Dedifferentiated amniotic fluid mesenchymal stem cell (primary cell): ENCODE measurements around the gene ITPR2.
"Not testable (repeated sequence)": the region's sequence is repeated elsewhere in the genome, so short reads cannot be mapped to it uniquely, and the experiment has no call there.

Experiments
- DNase-seq: peaks from one replicate; pipeline ENCODE4 v3.0.0-alpha.2; 2016; ENCODE audit errors: extremely low spot score

ITPR2 gene

GRCh38 chr12:26730481-26731350, 102.3 kb downstream of the ITPR2 start:
- no peak for DNase-seq

GRCh38 chr12:26729137-26729671, 103.8 kb downstream of the ITPR2 start:
- not testable (repeated sequence) for DNase-seq

GRCh38 chr12:26728205-26729050, 104.6 kb downstream of the ITPR2 start:
- no peak for DNase-seq

- DNase-seq: no peak
These were observed 105.4 kb downstream of the ITPR2 start for GRCh38 chr12:26727482-26728204.

GRCh38 chr12:26726956-26727355, 106.0 kb downstream of the ITPR2 start:
- DNase-seq: no peak

GRCh38 chr12:26725276-26725916, 107.6 kb downstream of the ITPR2 start:
- no peak for DNase-seq

- DNase-seq: no peak
These were observed 108.7 kb downstream of the ITPR2 start for GRCh38 chr12:26724309-26724702.

GRCh38 chr12:26723379-26724308, 109.3 kb downstream of the ITPR2 start:
- peak; percentile 20 for DNase-seq

- no peak for DNase-seq
These were observed 111.2 kb downstream of the ITPR2 start for GRCh38 chr12:26721800-26722199.

GRCh38 chr12:26719852-26720251, 113.1 kb downstream of the ITPR2 start:
- no peak for DNase-seq

- DNase-seq: no peak
These were observed 115.2 kb downstream of the ITPR2 start for GRCh38 chr12:26717757-26718156.

GRCh38 chr12:26715232-26715631, 117.8 kb downstream of the ITPR2 start:
- DNase-seq: no peak

- no peak for DNase-seq
These were observed 119.1 kb downstream of the ITPR2 start for GRCh38 chr12:26713885-26714383.

- no peak for DNase-seq
These were observed 120.1 kb downstream of the ITPR2 start for GRCh38 chr12:26712892-26713291.

GRCh38 chr12:26711569-26711968, 121.4 kb downstream of the ITPR2 start:
- no peak for DNase-seq

GRCh38 chr12:26711072-26711471, 121.9 kb downstream of the ITPR2 start:
- peak; percentile 15 for DNase-seq

- no peak for DNase-seq
These were observed 127.1 kb downstream of the ITPR2 start for GRCh38 chr12:26705851-26706250.

GRCh38 chr12:26704684-26705460, 128.1 kb downstream of the ITPR2 start:
- DNase-seq: peak; percentile 25

GRCh38 chr12:26704214-26704613, 128.8 kb downstream of the ITPR2 start:
- DNase-seq: no peak
